HG02759 (cell line): ENCODE results near the gene CDH24.

Experiments used
- ATAC-seq: cut with Tn5 transposase; IDR thresholded peaks from one replicate; pipeline ENCODE4 v1.9.1; 2021; ENCODE audit warnings: mild to moderate bottlenecking, moderate library complexity; ENCODE audit not compliant: unreplicated experiment

The CDH24 gene

GRCh38 chr14:23056956-23057756 is at the start of gene CDH24:
Gene CDH24, minus strand, starts transcription at chr14:23057520. Its CDS starts 1,787 bp downstream, at chr14:23055733.
- peak; percentile 61 for ATAC-seq

GRCh38 chr14:23106747-23107045 is 49.4 kb upstream of the CDH24 start:
- no peak for ATAC-seq

GRCh38 chr14:23105348-23105824 is 48.1 kb upstream of the CDH24 start:
- ATAC-seq = no peak

GRCh38 chr14:23104591-23105347 is 47.4 kb upstream of the CDH24 start, which contains the start of gene CIROP:
Gene CIROP, minus strand, starts transcription at chr14:23104989. Its CDS starts 69 bp downstream, at chr14:23104920.
- ATAC-seq = no peak

GRCh38 chr14:23104070-23104590 is 46.8 kb upstream of the CDH24 start:
- no peak for ATAC-seq

- ATAC-seq = no peak
Measured at GRCh38 chr14:23103581-23103980, 46.3 kb upstream of the CDH24 start.

- no peak for ATAC-seq
Measured at GRCh38 chr14:23102801-23103200, 45.5 kb upstream of the CDH24 start.

GRCh38 chr14:23101986-23102625 is 44.8 kb upstream of the CDH24 start:
- ATAC-seq = no peak

- ATAC-seq = no peak
Measured at GRCh38 chr14:23101213-23101970, 44.1 kb upstream of the CDH24 start.

GRCh38 chr14:23099212-23099861 is 42.0 kb upstream of the CDH24 start:
- no peak for ATAC-seq

- no peak for ATAC-seq
Measured at GRCh38 chr14:23097786-23098185, 40.5 kb upstream of the CDH24 start.

- ATAC-seq = peak; percentile 90
Measured at GRCh38 chr14:23095196-23096108, 38.1 kb upstream of the CDH24 start, which contains the start of gene C14orf119. Gene C14orf119, plus strand, starts transcription at chr14:23095505. Its CDS starts 2,154 bp downstream, at chr14:23097659.

- ATAC-seq = peak; percentile 45
Measured at GRCh38 chr14:23094666-23095195, 37.4 kb upstream of the CDH24 start, which contains the start of gene ACIN1. Gene ACIN1, minus strand, starts transcription at chr14:23095136. Its CDS starts 24 bp downstream, at chr14:23095112.

- no peak for ATAC-seq
Measured at GRCh38 chr14:23093991-23094665, 36.8 kb upstream of the CDH24 start.

- no peak for ATAC-seq
Measured at GRCh38 chr14:23093526-23093925, 36.2 kb upstream of the CDH24 start.

- ATAC-seq = no peak
Measured at GRCh38 chr14:23093104-23093503, 35.8 kb upstream of the CDH24 start.

- ATAC-seq = no peak
Measured at GRCh38 chr14:23091294-23092225, 34.2 kb upstream of the CDH24 start.
